WTC11 (cell line): ENCODE measurements around the gene KCNE2. TPM values are rescaled to one million over a fixed set of nuclear protein-coding genes. Genes with fewer than 3 reads are reported as not detected.

Experiments
- ATAC-seq: fragments of 200-7000 bp; cut with Tn5 transposase; 2 replicates; pipeline ENCODE4 v1.10.0; 2021; ENCODE audit warnings: mild to moderate bottlenecking, moderate library complexity
- CTCF ChIA-PET: fragments of 300-600 bp; sonication (Branson Sonifier 250); formaldehyde crosslinking; loops from one replicate; lab custom pipeline; 2021; ENCODE audit warnings: antibody characterized with exemption; lab: Charles Lee
- POLR2A ChIA-PET: fragments of 350-600 bp; sonication (Branson Sonifier 250); formaldehyde crosslinking; loops from one replicate; lab custom pipeline; 2021; ENCODE audit warnings: antibody characterized with exemption; lab: Charles Lee
- DNase-seq: peaks from one replicate; pipeline ENCODE4 v3.0.0; 2021; ENCODE audit warnings: low spot score
- H3K27ac Mint-ChIP-seq: 2 replicates; pipeline ENCODE4 v1.8.0; 2021; ENCODE audit warnings: mixed read lengths
- H3K27me3 Mint-ChIP-seq: 2 replicates; pipeline ENCODE4 v1.8.0; 2021; ENCODE audit warnings: low read depth, mild to moderate bottlenecking, moderate library complexity, mixed read lengths
- H3K36me3 Mint-ChIP-seq: 2 replicates; pipeline ENCODE4 v1.8.0; 2021; ENCODE audit warnings: mixed read lengths
- H3K4me1 Mint-ChIP-seq: 2 replicates; pipeline ENCODE4 v1.8.0; 2022; ENCODE audit warnings: mixed read lengths
- H3K4me3 Mint-ChIP-seq: 2 replicates; pipeline ENCODE4 v1.8.0; 2021; ENCODE audit warnings: mild to moderate bottlenecking, moderate library complexity, mixed read lengths
- H3K9me3 Mint-ChIP-seq: 2 replicates; pipeline ENCODE4 v1.8.0; 2021; ENCODE audit warnings: mixed read lengths
- ATF2 ChIP-seq: sonication (generic); formaldehyde crosslinking; IDR thresholded peaks from 2 replicates; pipeline ENCODE4 v1.8.1; 2022; ENCODE audit warnings: low read depth, missing genetic modification reagents, borderline replicate concordance
- ATF3 ChIP-seq: sonication (generic); formaldehyde crosslinking; conservative IDR thresholded peaks from 2 replicates; pipeline ENCODE4 v1.8.1; 2022; ENCODE audit warnings: mild to moderate bottlenecking, missing genetic modification reagents
- CBFB ChIP-seq: sonication (generic); formaldehyde crosslinking; IDR thresholded peaks from 2 replicates; pipeline ENCODE4 v1.8.1; 2022; ENCODE audit warnings: mild to moderate bottlenecking, low read depth, missing genetic modification reagents
- E2F1 ChIP-seq: sonication (generic); formaldehyde crosslinking; IDR thresholded peaks from 2 replicates; pipeline ENCODE4 v1.8.0; 2022; ENCODE audit warnings: mild to moderate bottlenecking, missing genetic modification reagents
- EMX1 ChIP-seq: fragments of 250-450 bp; sonication (Bioruptor Pico); IDR thresholded peaks from 2 replicates; pipeline ENCODE4 v1.8.0; 2021; ENCODE audit warnings: mild to moderate bottlenecking
- ERG ChIP-seq: fragments of 250-450 bp; sonication (Bioruptor Pico); IDR thresholded peaks from 2 replicates; pipeline ENCODE4 v1.8.0; 2021; ENCODE audit warnings: mild to moderate bottlenecking
- FOXK1 ChIP-seq: sonication (generic); formaldehyde crosslinking; IDR thresholded peaks from 2 replicates; pipeline ENCODE4 v1.8.0; 2022; ENCODE audit warnings: mild to moderate bottlenecking, moderate library complexity, missing genetic modification reagents
- GRHL2 ChIP-seq: fragments of 250-450 bp; sonication (Bioruptor Pico); IDR thresholded peaks from 2 replicates; pipeline ENCODE4 v1.8.0; 2022; ENCODE audit warnings: mild to moderate bottlenecking, moderate library complexity; ENCODE audit not compliant: insufficient replicate concordance, severe bottlenecking
- IRF2 ChIP-seq: sonication (generic); formaldehyde crosslinking; IDR thresholded peaks from 2 replicates; pipeline ENCODE4 v1.8.0; 2022; ENCODE audit warnings: low read depth, missing genetic modification reagents, borderline replicate concordance
- NR3C1 ChIP-seq: sonication (generic); formaldehyde crosslinking; conservative IDR thresholded peaks from 2 replicates; pipeline ENCODE4 v1.8.1; 2023; ENCODE audit warnings: low read depth, mild to moderate bottlenecking, missing genetic modification reagents
- RELA ChIP-seq: sonication (generic); formaldehyde crosslinking; IDR thresholded peaks from 2 replicates; pipeline ENCODE4 v1.8.1; 2022; ENCODE audit warnings: missing genetic modification reagents, mild to moderate bottlenecking, borderline replicate concordance
- RORB ChIP-seq: fragments of 250-450 bp; sonication (Bioruptor Pico); IDR thresholded peaks from 2 replicates; pipeline ENCODE4 v1.9.0; 2021; ENCODE audit warnings: mild to moderate bottlenecking
- SMAD3 ChIP-seq: sonication (generic); formaldehyde crosslinking; IDR thresholded peaks from 2 replicates; pipeline ENCODE4 v1.8.0; 2022; ENCODE audit warnings: missing genetic modification reagents, mild to moderate bottlenecking, borderline replicate concordance
- SOX15 ChIP-seq: fragments of 250-450 bp; sonication (Bioruptor Pico); IDR thresholded peaks from 2 replicates; pipeline ENCODE4 v1.9.0; 2021; ENCODE audit warnings: mild to moderate bottlenecking
- TEAD4 ChIP-seq: sonication (generic); formaldehyde crosslinking; IDR thresholded peaks from 2 replicates; pipeline ENCODE4 v1.8.0; 2022; ENCODE audit warnings: mild to moderate bottlenecking, missing genetic modification reagents
- TP53 ChIP-seq: sonication (generic); formaldehyde crosslinking; IDR thresholded peaks from 2 replicates; pipeline ENCODE4 v1.8.1; 2023; ENCODE audit warnings: mild to moderate bottlenecking, missing genetic modification reagents
- ZBTB21 ChIP-seq: sonication (generic); formaldehyde crosslinking; IDR thresholded peaks from 2 replicates; pipeline ENCODE4 v1.8.1; 2023; ENCODE audit warnings: mild to moderate bottlenecking, missing genetic modification reagents, borderline replicate concordance
- ZNF138 ChIP-seq: sonication (generic); formaldehyde crosslinking; conservative IDR thresholded peaks from 2 replicates; pipeline ENCODE4 v1.8.1; 2022; ENCODE audit warnings: mild to moderate bottlenecking, moderate library complexity, missing genetic modification reagents
- ZNF219 ChIP-seq: sonication (generic); formaldehyde crosslinking; IDR thresholded peaks from 2 replicates; pipeline ENCODE4 v1.8.0; 2023; ENCODE audit warnings: missing genetic modification reagents, mild to moderate bottlenecking, borderline replicate concordance
- ZNF263 ChIP-seq: sonication (generic); formaldehyde crosslinking; IDR thresholded peaks from 2 replicates; pipeline ENCODE4 v1.8.1; 2022; ENCODE audit warnings: low read depth, mild to moderate bottlenecking, moderate library complexity, missing genetic modification reagents
- total RNA-seq: library from RNA; stranded (reverse); gene quantifications from 3 replicates; pipeline ENCODE4 v1.2.3, GENCODE V29; 2021
- TF ChIP-seq, protein P1 (sequence below): sonication (generic); formaldehyde crosslinking; IDR thresholded peaks from 2 replicates; pipeline ENCODE4 v1.8.0; 2023; ENCODE audit warnings: mild to moderate bottlenecking, missing genetic modification reagents
- TF ChIP-seq, protein P2 (sequence below): sonication (generic); formaldehyde crosslinking; IDR thresholded peaks from 2 replicates; pipeline ENCODE4 v1.8.1; 2022; ENCODE audit warnings: mild to moderate bottlenecking, missing genetic modification reagents, moderate library complexity, borderline replicate concordance
- TF ChIP-seq, protein P3 (sequence below): sonication (generic); formaldehyde crosslinking; IDR thresholded peaks from 2 replicates; pipeline ENCODE4 v1.8.1; 2023; ENCODE audit warnings: mild to moderate bottlenecking, missing genetic modification reagents

Gene KCNE2
- total RNA-seq, 1 experiment from 2014 or later = 0.44 TPM

DNA sequence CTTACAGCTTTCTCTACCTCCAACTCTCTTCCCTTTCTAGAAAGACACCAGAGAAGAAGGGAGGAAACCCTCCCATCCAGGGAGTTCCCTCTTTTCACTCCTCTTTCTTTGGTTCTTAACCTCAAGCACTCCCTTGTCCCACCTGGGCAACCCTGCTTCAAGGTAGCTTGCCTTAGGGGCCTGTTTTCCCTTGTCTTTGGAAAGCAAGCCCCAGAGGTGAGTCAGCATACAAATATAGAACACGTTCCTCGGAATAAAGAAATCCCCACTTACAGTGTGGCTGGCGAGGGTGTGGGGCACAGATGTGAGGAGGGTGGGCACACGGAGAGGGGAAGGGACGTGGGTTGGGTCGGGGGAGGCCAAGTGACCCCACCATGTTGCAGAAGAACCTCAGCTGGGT is 26.1 kb upstream of the KCNE2 start:
- Mint-ChIP-seq H3K36me3 (no peaks in the 10 kb centered on the region), H3K27me3 (no peaks in the 10 kb centered on the region), H3K9me3 (no peaks in the 10 kb centered on the region), H3K4me3 (no peak overlapping the region), H3K27ac (no peak overlapping the region), H3K4me1 (0 out of 2 replicates have a peak, but pooled peaks cover 6% of the 10 kb centered on the region)
- CTCF ChIA-PET = interaction anchor here (3.9 kb wide), 1 partner anchor 10 kb away, joined by 17 read pairs; no protein-coding TSS in a partner anchor
- TF ChIP-seq CBFB (no peak), RELA (CRISPR knock-in tag) (no peak), ATF2 (no peak), TEAD4 (CRISPR knock-in tag) (no peak), EMX1 (no peak), E2F1 (no peak), IRF2 (no peak), RORB (CRISPR knock-in tag) (no peak), ZNF263 (CRISPR knock-in tag) (no peak), NR3C1 (no peak), GRHL2 (CRISPR knock-in tag) (no peak), SOX15 (CRISPR knock-in tag) (no peak)
- TF ChIP-seq, protein P1, sequence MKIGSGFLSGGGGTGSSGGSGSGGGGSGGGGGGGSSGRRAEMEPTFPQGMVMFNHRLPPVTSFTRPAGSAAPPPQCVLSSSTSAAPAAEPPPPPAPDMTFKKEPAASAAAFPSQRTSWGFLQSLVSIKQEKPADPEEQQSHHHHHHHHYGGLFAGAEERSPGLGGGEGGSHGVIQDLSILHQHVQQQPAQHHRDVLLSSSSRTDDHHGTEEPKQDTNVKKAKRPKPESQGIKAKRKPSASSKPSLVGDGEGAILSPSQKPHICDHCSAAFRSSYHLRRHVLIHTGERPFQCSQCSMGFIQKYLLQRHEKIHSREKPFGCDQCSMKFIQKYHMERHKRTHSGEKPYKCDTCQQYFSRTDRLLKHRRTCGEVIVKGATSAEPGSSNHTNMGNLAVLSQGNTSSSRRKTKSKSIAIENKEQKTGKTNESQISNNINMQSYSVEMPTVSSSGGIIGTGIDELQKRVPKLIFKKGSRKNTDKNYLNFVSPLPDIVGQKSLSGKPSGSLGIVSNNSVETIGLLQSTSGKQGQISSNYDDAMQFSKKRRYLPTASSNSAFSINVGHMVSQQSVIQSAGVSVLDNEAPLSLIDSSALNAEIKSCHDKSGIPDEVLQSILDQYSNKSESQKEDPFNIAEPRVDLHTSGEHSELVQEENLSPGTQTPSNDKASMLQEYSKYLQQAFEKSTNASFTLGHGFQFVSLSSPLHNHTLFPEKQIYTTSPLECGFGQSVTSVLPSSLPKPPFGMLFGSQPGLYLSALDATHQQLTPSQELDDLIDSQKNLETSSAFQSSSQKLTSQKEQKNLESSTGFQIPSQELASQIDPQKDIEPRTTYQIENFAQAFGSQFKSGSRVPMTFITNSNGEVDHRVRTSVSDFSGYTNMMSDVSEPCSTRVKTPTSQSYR (CRISPR knock-in tag) = no peak
- TF ChIP-seq, protein P2, sequence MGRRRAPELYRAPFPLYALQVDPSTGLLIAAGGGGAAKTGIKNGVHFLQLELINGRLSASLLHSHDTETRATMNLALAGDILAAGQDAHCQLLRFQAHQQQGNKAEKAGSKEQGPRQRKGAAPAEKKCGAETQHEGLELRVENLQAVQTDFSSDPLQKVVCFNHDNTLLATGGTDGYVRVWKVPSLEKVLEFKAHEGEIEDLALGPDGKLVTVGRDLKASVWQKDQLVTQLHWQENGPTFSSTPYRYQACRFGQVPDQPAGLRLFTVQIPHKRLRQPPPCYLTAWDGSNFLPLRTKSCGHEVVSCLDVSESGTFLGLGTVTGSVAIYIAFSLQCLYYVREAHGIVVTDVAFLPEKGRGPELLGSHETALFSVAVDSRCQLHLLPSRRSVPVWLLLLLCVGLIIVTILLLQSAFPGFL (CRISPR knock-in tag) = no peak
- ATAC-seq = no peak
- DNase-seq = no peak
- POLR2A ChIA-PET = no interaction called here

DNA sequence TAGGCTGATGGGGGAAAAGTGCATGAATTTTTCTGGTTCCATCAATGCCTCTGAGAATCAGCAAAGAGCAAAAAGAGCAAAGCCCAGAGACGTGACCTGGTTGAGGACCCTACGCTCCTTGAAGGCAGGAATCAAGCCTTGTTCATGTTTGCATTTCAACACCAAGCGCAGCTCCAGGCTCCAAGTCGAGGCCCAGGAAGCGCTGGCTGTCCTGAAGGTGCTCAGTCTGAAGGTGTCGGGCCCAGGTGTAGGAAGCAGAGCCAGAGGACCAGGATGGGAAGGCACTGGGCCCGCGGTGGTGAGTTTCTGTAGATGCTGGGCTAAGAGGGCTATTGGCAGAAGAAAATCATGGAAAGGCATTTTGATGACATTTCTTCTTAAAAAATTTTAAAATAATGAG is 25.6 kb upstream of the KCNE2 start:
- Mint-ChIP-seq H3K27ac (no peak overlapping the region), H3K4me1 (0 out of 2 replicates have a peak, but pooled peaks cover 6% of the 10 kb centered on the region), H3K36me3 (no peaks in the 10 kb centered on the region), H3K27me3 (no peaks in the 10 kb centered on the region), H3K4me3 (no peak overlapping the region), H3K9me3 (no peaks in the 10 kb centered on the region)
- DNase-seq = no peak
- ChIA-PET CTCF (interaction anchor here (3.9 kb wide), 1 partner anchor 10 kb away, joined by 17 read pairs; no protein-coding TSS in a partner anchor), POLR2A (no interaction called here)
- no peak for ATAC-seq
- TF ChIP-seq ATF3 (CRISPR knock-in tag) (no peak), ZNF138 (CRISPR knock-in tag) (no peak), FOXK1 (CRISPR knock-in tag) (no peak), TP53 (CRISPR knock-in tag) (no peak), ERG (CRISPR knock-in tag) (no peak), NR3C1 (no peak), SMAD3 (CRISPR knock-in tag) (no peak), ZNF219 (CRISPR knock-in tag) (no peak), IRF2 (no peak), ZBTB21 (CRISPR knock-in tag) (no peak)
- TF ChIP-seq, protein P3, sequence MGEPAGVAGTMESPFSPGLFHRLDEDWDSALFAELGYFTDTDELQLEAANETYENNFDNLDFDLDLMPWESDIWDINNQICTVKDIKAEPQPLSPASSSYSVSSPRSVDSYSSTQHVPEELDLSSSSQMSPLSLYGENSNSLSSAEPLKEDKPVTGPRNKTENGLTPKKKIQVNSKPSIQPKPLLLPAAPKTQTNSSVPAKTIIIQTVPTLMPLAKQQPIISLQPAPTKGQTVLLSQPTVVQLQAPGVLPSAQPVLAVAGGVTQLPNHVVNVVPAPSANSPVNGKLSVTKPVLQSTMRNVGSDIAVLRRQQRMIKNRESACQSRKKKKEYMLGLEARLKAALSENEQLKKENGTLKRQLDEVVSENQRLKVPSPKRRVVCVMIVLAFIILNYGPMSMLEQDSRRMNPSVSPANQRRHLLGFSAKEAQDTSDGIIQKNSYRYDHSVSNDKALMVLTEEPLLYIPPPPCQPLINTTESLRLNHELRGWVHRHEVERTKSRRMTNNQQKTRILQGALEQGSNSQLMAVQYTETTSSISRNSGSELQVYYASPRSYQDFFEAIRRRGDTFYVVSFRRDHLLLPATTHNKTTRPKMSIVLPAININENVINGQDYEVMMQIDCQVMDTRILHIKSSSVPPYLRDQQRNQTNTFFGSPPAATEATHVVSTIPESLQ = no peak
- TF ChIP-seq, protein P2 (CRISPR knock-in tag) = no peak
